HG03432 (cell line): Measurements from ENCODE around the gene DSCAM.

Source experiments
- ATAC-seq: cut with Tn5 transposase; IDR thresholded peaks from one replicate; pipeline ENCODE4 v1.9.1; 2021; ENCODE audit warnings: mild to moderate bottlenecking, moderate library complexity; ENCODE audit not compliant: unreplicated experiment

DSCAM gene

DNA sequence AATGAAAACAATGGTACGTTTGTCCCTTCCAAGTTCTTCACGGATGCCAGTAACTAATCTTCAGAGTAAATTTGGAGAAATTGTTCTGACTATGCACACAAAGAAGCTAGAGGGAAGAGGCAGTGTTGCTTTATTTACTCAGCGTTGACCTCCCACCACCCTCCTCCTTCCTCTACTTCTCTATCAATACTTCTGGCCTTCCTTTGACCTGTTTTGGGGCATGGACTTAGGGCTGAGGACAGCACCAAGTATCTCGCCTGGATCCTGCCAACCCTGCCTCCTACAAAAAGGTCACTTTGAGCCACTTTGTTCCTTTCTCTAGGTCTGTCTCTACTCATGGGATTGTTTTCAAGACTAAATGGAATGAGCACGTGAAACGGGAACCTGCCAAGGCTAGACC is 282.6 kb downstream of the DSCAM start:
- ATAC-seq, result no peak

DNA sequence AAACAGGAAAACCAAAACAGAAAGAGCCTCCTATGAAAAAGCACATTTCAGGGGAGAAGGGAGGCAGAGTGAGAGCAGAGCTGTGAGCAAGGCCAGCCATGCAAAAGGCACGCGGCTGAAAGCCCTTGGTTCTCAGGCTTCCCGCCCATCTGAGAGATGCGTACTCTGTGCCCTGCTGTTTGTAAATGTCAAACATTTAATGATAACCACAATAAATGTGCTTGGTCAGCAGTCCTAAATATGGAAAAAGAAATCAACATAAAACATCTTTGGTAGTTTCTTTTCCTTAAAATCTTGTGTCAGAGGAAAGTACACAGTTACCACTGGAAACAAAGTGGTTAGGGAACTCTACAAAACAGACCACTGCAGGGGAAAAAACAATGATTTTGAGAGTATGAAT is 283.1 kb downstream of the DSCAM start:
- ATAC-seq, result no peak

DNA sequence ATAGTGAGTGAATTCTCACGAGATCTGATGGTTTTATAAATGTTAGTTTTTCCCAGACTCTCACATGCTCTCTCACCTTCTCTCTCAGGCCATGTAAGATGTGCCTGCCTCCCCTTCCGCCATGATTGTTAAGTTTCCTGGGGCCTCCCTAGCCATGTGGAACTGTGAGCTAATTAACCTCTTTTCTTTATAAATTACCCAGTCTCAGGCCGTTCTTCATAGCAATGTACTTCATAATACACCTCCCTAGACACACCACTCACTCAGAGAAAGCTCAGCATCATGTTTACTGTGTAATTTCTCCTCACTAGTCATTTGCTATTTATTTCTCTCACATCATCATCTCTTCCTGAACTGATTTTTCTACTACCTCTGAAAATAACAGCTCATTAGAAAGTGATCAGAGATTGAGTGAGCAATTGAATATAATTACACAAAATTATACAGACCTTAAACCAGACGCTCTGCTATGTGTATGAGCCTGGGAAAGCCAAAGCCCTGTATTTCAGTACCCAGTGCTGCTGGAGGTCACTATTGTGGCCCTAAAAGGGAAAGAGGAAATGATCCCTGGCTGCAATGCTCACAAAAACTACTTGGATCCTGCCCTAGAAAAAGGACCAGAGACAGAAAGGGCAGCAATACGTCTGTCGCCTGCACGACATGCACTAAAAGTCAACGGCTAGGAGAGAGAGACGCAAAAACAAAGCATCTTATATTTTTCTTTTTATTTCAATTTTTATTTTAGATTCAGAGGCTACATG is 284.5 kb downstream of the DSCAM start:
- ATAC-seq, result no peak

DNA sequence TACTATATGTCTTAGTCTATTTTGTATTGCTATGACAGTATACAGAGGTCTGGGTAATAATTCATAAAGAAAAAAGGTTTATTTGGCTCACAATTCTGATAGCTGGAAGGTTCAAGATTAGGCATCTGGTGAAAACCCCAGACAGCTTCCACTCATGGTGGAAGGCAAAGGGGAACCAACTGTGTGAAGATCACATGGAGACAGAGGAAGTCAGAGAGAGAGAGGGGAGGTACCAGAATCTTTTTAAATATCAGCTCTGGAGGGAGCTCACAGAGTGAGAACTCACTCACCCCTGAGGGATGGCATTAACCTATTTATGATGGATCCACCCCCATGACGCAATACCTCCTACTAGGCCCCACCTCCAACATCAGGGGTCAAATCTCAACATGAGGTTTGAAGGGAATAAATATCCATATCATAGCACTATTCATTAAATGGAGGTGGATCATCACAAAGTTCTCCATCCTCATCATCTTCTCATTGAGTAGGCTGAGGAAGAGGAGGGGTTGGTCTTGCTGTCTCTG is 290.5 kb downstream of the DSCAM start:
- ATAC-seq, result no peak

DNA sequence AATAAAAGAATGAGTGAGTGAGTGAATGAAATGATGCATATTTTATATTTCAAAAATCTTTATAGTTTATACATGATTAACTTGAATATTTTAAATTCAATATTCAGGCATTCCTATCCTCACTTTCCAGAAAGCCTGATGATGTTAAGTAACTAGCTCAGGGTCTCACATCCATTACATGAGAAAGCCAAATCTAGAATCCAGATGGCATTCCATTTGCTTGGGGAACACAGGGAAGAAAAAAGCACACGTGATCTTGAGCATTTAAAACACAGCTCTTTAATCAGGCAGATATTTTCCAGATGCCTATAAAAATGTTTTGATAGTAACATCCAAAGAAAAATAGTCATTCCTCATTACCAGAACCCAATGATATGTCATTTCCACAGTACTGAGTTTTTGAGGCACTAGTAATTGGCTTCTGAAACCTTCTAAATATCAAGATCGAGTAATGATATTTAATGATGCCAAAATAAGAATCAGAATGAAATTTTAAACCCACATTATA is 291.9 kb downstream of the DSCAM start:
- no peak for ATAC-seq

DNA sequence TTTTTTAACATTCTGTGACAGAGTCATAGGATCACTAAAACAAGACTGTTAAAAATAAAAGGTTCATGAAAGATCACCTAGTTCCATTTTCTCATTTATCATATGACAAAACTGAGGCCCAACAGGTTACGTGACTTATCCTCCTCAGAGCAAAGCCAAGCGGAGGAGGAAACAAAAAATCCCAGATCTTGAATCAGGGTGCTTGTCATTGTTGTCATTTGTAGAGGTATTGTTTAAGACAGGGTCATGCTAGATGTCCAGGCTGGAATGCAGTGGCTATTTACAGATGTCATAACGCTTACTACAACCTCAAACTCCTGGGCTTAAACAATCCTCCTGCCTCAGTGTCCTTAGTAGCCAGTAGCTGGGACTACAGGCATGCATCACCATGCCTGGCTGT is 293.2 kb downstream of the DSCAM start:
- ATAC-seq, result no peak

DNA sequence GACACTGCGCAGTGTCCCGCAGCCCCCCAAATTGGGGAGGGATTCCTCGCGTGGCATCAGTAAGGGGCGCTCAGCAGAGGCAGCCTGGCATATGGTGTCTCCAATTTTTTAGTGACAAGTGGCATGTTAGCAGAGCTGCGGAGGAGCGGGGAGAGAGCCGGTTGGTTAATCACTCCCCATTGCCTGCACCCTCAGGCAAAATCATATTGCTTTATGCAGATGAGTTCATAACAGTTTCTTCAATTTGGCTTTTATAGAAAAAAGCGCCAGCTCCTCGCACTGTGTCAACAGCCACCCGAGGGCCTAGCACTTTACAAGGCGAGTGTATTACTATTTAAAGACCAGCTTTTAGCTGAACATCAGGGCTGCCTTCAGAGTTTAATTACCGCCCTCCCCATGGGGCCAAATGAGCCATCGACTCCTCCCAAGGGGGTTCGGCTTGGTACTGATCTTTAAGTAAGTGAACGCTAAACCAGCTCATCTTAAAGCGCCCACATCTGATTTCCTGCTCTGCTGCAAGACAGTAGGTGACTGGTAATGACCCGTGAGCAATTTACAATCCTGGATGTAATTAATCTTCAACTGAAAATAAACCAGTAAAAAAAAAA is 298.9 kb downstream of the DSCAM start:
- ATAC-seq, result no peak

GRCh38 chr21:40546647-40547046 is 300.3 kb downstream of the DSCAM start:
- ATAC-seq, result no peak

DNA sequence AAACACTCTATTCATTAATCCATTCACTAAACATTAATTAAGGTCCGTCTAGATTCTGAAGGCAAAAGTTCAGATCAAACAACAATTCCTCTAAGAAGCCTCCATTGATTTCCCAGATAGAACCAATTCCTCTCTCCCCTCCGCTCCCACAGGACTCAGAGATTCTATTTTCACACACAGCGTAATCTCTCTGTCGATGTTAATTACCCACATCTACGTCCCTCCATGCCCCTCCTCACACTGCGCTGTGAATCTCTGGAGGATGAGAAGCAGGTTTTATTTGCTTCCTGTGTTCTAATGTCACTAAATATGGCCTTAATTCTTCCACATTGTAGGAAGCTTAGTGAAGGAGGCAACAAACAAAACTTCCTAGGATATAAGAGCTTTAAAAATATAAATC is 306.7 kb downstream of the DSCAM start:
- no peak for ATAC-seq

- ATAC-seq, result no peak
These were observed 312.1 kb downstream of the DSCAM start for GRCh38 chr21:40534886-40535285.

- ATAC-seq, result no peak
These were observed 315.4 kb downstream of the DSCAM start for GRCh38 chr21:40531431-40532110.

DNA sequence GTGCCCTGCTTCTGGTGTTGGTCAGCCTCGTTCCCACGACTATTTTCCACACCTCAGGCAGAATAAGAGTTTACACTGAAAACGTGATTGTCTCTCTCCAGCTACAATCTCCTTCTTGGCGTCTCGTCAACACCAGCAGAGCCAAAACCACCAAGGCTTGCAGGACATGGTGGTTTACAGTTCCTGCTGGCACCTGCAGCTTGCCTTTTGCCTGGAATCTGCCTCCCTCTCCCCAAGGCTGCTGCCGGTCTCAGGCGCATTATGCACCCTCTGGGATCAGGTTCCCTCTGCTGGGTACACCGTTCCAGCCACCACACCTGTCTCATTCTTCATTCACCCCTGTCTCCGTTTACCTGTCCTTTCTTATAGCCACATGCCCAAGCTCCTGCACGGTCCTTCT is 315.9 kb downstream of the DSCAM start:
- ATAC-seq, result no peak

DNA sequence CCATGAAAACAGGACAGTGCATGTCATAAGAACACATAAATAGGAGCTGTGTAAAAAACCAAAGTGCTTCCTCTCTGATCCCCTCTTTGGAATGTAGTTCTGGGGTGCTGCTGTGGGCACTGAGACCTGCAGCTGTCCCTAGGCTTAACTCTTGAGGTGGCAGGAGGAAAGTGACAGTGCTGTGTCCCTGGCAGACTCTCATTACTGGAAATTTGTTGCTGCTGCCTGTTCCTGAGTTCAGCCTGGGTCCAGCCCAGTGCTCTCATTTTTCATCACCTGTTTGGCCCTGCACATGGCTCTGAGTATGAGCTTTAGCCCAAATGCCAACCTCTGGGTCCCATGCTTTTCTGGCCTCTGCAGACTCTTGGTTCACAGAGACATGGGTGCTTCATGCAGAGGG is 329.3 kb downstream of the DSCAM start:
- ATAC-seq, result no peak

GRCh38 chr21:40516335-40516734 is 330.6 kb downstream of the DSCAM start:
- ATAC-seq, result no peak

DNA sequence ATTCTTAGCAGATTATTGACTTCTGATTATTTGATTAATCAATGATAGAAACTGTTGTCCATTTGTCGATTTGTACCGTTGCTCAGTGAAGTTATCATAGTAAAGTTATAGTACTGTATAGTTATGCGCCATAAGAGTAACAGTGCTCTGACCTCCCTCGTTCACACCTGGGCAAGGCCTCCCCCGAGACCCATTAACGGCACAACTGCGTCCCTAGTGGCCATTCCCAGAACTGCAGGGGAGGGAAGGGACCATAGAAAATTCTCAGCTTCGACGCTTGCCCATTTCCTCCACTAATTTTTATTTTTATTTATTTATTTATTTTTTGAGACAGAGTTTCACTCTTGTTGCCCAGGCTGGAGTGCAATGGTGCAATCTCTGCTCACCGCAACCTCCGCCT is 334.4 kb downstream of the DSCAM start:
- no peak for ATAC-seq

GRCh38 chr21:40507978-40508377 is 339.0 kb downstream of the DSCAM start:
- no peak for ATAC-seq

DNA sequence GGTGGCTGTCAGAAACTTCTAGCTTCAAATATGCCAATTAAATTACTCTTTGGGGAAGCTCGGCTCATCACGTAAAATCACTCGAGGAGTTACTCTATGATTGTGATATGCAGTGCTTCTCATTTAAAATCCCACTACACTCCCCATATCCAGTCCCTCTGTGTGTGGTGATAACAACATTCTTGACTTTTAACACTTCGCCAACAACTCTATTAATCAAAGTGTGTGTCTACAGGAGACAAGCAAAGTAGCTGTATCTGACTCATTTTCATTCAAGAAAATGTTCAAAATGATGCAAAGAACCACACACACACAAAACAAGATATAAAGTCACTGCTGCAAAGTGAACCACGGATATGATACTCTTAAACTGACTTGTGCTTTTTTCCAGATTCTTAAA is 341.3 kb downstream of the DSCAM start:
- no peak for ATAC-seq

DNA sequence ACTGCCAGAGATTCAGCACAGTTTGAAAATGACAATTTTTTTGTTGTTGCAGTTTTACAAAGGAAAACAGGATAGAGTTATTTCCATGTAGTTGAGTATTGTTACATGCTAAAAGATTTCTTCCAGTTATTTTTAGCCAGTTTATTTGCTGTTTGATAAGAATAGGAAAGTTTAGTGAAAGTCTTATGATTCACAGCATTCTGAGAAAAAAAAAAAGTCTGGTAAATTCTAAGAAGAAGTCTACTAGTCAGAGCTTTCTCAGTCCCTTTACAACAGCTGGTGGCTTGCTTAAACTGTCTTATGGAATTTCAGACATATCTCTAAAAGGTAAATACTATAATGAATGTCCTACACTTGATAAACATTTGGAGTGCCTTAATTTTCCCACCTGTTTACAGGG is 341.7 kb downstream of the DSCAM start:
- no peak for ATAC-seq

DNA sequence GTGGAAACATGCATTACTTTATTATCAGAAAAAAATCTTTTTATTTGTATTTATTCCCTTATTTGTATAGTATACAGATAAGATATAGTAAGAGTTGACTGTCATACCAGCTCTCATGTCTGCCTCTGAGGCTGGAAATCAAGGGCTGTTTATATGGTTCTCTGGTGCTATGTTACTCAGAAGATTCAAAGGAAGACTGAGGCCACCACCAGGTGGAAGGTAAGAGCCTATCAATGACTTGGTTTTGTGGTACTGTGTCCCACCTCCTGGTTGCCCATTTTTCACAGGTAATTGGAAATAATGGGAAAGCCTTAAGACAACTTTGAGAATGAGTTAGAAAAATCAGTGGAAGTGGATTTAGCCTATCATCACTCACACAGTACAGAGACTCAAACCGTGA is 342.1 kb downstream of the DSCAM start:
- ATAC-seq, result no peak

- no peak for ATAC-seq
These were observed 350.8 kb downstream of the DSCAM start for GRCh38 chr21:40496116-40496515.

GRCh38 chr21:40490408-40490807 is 356.6 kb downstream of the DSCAM start:
- ATAC-seq, result no peak

DNA sequence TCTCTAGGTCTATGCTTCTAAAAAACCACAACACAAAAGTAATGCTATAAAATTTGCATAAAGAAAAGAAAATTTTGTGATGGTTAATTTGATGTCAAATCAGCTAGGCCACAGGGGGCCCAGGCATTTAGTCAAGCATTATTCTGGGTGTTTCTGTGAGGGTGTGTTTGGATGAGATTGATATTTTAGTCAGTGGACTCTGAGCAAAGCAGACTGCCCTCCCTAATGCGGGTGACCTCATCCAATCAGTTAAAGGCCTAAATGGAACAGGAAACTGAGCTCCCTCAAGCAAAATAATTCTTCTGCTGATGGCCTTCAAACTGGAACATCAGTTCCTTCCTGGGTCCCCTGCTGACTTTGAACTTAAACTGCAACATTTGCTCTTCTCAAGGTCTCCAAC is 358.0 kb downstream of the DSCAM start:
- no peak for ATAC-seq
